OCI-LY7 (cell line): ENCODE results near the gene MYO9B.

Experiments
- CTCF ChIP-seq: fragments of 200-600 bp; sonication (generic); conservative IDR thresholded peaks from 2 replicates; pipeline ENCODE4 v1.5.1; 2014; ENCODE audit warnings: mild to moderate bottlenecking, antibody characterized with exemption, low read length, moderate library complexity, mixed read lengths
- EZH2phosphoT487 ChIP-seq: fragments of 200-600 bp; sonication (generic); IDR thresholded peaks from 2 replicates; pipeline ENCODE4 v1.6.1; 2018; ENCODE audit warnings: low read depth, borderline replicate concordance, mild to moderate bottlenecking, mixed run types, antibody characterized with exemption, low read length, moderate library complexity, mixed read lengths

GRCh38 chr19:17240826-17241399 is 165.3 kb downstream of the MYO9B start:
- TF ChIP-seq EZH2phosphoT487 (no peak), CTCF (no peak)
